Measurements from ENCODE around the gene SHROOM4. TPM values are rescaled to one million over a fixed set of nuclear protein-coding genes. Genes with fewer than 3 reads are reported as not detected.

The SHROOM4 gene
- total RNA-seq, 1 experiment from 2014 or later = 0.05 TPM

DNA sequence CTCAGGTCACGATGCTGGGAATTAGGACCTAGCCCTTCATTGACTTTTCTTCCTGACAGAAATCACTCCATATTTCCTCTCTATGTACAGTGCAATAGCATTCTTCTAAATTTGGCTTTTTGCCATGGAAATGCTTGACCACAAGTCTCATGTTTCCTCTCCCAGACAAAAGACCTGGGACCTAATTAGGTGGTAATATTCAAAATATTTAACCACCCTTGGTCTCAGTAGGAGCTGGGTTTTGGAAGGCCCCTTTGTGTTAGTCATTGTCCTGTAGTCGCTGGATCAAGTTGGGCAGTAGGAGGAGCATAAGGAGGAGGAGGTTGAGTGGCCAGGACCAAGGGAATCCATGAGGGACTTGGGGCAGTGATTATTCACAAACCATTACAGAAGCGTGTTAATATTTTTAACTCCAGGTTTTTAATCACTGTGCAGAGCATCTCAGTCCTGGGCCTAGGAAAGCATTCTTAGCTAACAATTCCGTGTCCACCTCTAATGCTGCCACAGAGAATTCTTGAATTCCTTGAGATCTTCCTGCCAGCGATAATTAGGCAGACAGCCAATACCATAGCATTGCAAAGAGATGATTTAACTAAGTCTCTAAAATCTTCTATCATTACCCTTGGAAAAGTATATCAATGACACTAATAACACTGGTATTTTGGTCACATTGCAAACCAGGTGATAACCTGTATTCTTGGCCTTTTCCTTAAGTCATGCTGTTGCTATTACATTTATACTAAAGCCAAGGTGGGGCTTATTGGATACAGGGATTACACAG is 25.0 kb upstream of the SHROOM4 start:
- H3K4me1 ChIP-seq (ENCODE audit: control insufficient read depth in 1 of 2, insufficient read depth in 2 of 2, low read length in 2 of 2) = no peaks in the 10 kb centered on the region
- ChIA-PET CTCF (no interaction called here), POLR2A (no interaction called here), RAD21 (ENCODE audit: low non-redundant PET in 1 of 2, low total read pairs in 2 of 2, uncharacterized antibody in 2 of 2, unreplicated experiment in 2 of 2) (no interaction called here)
- H3K9ac ChIP-seq (ENCODE audit: low read length) = no peak overlapping the region
- no peak overlapping the region for H3K27ac ChIP-seq (ENCODE audit: low read depth, low read length)
- no peak overlapping the region for H3K4me2 ChIP-seq (ENCODE audit: low read length)
- ATAC-seq = no peak
- no peak overlapping the region for H2AFZ ChIP-seq (ENCODE audit: low read depth, low read length, poor library complexity, severe bottlenecking)
- no peaks in the 10 kb centered on the region for H3K9me2 ChIP-seq (ENCODE audit: insufficient read depth)
- no peaks in the 10 kb centered on the region for H3K27me3 ChIP-seq (ENCODE audit: insufficient read depth, low read length)
- TF ChIP-seq SP1 (IDR thresholded peaks at IDR 0.05; ENCODE audit: low read depth) (no peak), JUND (IDR thresholded peaks at IDR 0.05) (no peak), EZH2phosphoT487 (IDR thresholded peaks at IDR 0.05; ENCODE audit: borderline replicate concordance) (no peak), YY1 (IDR thresholded peaks at IDR 0.05; ENCODE audit: extremely low read depth, insufficient replicate concordance, low read depth, low read length) (no peak), CBX3 (IDR thresholded peaks at IDR 0.05; ENCODE audit: low read depth) (no peak), CEBPB (IDR thresholded peaks at IDR 0.05; ENCODE audit: low read depth) (no peak), SRF (IDR thresholded peaks at IDR 0.05; ENCODE audit: low read depth) (no peak), EGR1 (IDR thresholded peaks at IDR 0.05; ENCODE audit: low read depth) (no peak), ELF1 (IDR thresholded peaks at IDR 0.05; ENCODE audit: borderline replicate concordance, low read depth) (no peak)
- TF ChIP-seq, protein P1, sequence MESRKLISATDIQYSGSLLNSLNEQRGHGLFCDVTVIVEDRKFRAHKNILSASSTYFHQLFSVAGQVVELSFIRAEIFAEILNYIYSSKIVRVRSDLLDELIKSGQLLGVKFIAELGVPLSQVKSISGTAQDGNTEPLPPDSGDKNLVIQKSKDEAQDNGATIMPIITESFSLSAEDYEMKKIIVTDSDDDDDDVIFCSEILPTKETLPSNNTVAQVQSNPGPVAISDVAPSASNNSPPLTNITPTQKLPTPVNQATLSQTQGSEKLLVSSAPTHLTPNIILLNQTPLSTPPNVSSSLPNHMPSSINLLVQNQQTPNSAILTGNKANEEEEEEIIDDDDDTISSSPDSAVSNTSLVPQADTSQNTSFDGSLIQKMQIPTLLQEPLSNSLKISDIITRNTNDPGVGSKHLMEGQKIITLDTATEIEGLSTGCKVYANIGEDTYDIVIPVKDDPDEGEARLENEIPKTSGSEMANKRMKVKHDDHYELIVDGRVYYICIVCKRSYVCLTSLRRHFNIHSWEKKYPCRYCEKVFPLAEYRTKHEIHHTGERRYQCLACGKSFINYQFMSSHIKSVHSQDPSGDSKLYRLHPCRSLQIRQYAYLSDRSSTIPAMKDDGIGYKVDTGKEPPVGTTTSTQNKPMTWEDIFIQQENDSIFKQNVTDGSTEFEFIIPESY (IDR thresholded peaks at IDR 0.05; ENCODE audit: extremely low read depth, insufficient replicate concordance, low read length) = no peak
- TF ChIP-seq, protein P2, sequence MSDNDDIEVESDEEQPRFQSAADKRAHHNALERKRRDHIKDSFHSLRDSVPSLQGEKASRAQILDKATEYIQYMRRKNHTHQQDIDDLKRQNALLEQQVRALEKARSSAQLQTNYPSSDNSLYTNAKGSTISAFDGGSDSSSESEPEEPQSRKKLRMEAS (IDR thresholded peaks at IDR 0.05) = no peak
- H4K20me1 ChIP-seq (ENCODE audit: insufficient read depth) = no peaks in the 10 kb centered on the region
- no TSS peak for BruUV-seq (replicated peaks)
- no peaks in the 10 kb centered on the region for H3K9me3 ChIP-seq (ENCODE audit: control insufficient read depth in 1 of 2, insufficient read depth in 1 of 2, low read depth in 1 of 2, low read length in 2 of 2)
- no peak for DNase-seq (ENCODE audit: low read depth, low spot score)
- H3K4me3 ChIP-seq (replicated peaks in 1 of 2; ENCODE audit: low read depth in 1 of 2, low read length in 2 of 2) = no peak overlapping the region
- no peaks in the 10 kb centered on the region for H3K79me2 ChIP-seq (ENCODE audit: insufficient read depth, low read length)
- intact Hi-C loops (cut with micrococcal nuclease) = no loop called here
- H3K36me3 ChIP-seq (ENCODE audit: control insufficient read depth in 1 of 2, insufficient read depth in 2 of 2, low read length in 2 of 2) = no peaks in the 10 kb centered on the region
